Right atrium auricular region (tissue), 2 donors: Measurements from ENCODE around the gene ZNF783. TPM values are rescaled to one million over a fixed set of nuclear protein-coding genes. Genes with fewer than 3 reads are reported as not detected.
"Not testable (repeated sequence)": the region's sequence is repeated elsewhere in the genome, so short reads cannot be mapped to it uniquely, and the experiment has no call there.

ENCODE experiments used
- DNase-seq: peaks from one replicate; pipeline ENCODE4 v3.0.0-alpha.2; 2019; ENCODE audit warnings: low spot score
- H3K27ac ChIP-seq, 2 donors: fragments of 200-600 bp; sonication (generic); 1 replicate in 1 of 2; 2 replicates in 1 of 2; pipeline ENCODE4 v1.5.1; 2016 to 2019
- H3K27me3 ChIP-seq, 2 donors: fragments of 200-600 bp; sonication (generic); one replicate each; pipeline versions ENCODE4 v1.5.1 to v1.6.0; 2017 to 2019
- H3K36me3 ChIP-seq: fragments of 200-600 bp; sonication (generic); one replicate; pipeline ENCODE4 v1.5.1; 2016
- H3K4me1 ChIP-seq, 2 donors: fragments of 200-600 bp; sonication (generic); one replicate each; pipeline versions ENCODE4 v1.5.1 to v1.6.0; 2017 to 2019
- H3K4me3 ChIP-seq, 2 donors: fragments of 200-600 bp; sonication (generic); 1 replicate in 1 of 2; 2 replicates in 1 of 2; pipeline ENCODE4 v1.5.1; 2017 to 2019; ENCODE audit warnings: mild to moderate bottlenecking in 1 of 2, moderate library complexity in 1 of 2
- H3K9me3 ChIP-seq, 2 donors: fragments of 200-600 bp; sonication (generic); one replicate each; pipeline ENCODE4 v1.5.1; 2019
- CTCF ChIP-seq, 2 donors: fragments of 200-600 bp; sonication (generic); IDR thresholded peaks; one replicate each; pipeline ENCODE4 v1.5.1; 2019; ENCODE audit warnings: antibody characterized with exemption in 2 of 2
- total RNA-seq, 2 donors: library from RNA; depleted of rRNA; stranded (reverse); fragments of >200 nt; gene quantifications; one replicate each; pipeline ENCODE4 v1.1.0, GENCODE V29; 2016

Gene ZNF783
- total RNA-seq, 2 donors from 2014 or later, result 3.7 to 5.1 TPM

GRCh38 chr7:149245744-149246143 is 16.3 kb upstream of the ZNF783 start:
- DNase-seq, result no peak
- no peak overlapping the region for H3K4me3 ChIP-seq
- H3K4me1 ChIP-seq, result peaks cover 0 to 5% of the 10 kb centered on the region in 2 donors
- no peaks in the 10 kb centered on the region for H3K27me3 ChIP-seq
- peaks cover 8% of the 10 kb centered on the region for H3K36me3 ChIP-seq
- peaks cover 0 to 4% of the 10 kb centered on the region in 2 donors for H3K9me3 ChIP-seq
- no peak for TF ChIP-seq CTCF (IDR thresholded peaks at IDR 0.05)
- no peak overlapping the region for H3K27ac ChIP-seq

GRCh38 chr7:149248777-149249176 is 13.2 kb upstream of the ZNF783 start:
- Histone ChIP-seq H3K27me3 (no peaks in the 10 kb centered on the region), H3K9me3 (no peaks in the 10 kb centered on the region), H3K27ac (no peak overlapping the region), H3K36me3 (peaks cover 39% of the 10 kb centered on the region), H3K4me3 (no peak overlapping the region), H3K4me1 (no peaks in the 10 kb centered on the region)
- no peak for TF ChIP-seq CTCF (IDR thresholded peaks at IDR 0.05)
- no peak for DNase-seq

GRCh38 chr7:149250151-149250550 is 11.8 kb upstream of the ZNF783 start:
- H3K9me3 ChIP-seq, H3K27ac ChIP-seq, H3K4me1 ChIP-seq, H3K4me3 ChIP-seq, H3K27me3 ChIP-seq, DNase-seq: not testable (repeated sequence)
- H3K36me3 ChIP-seq, result peaks cover 52% of the 10 kb centered on the region

- not testable (repeated sequence) for H3K27ac ChIP-seq, H3K27me3 ChIP-seq, H3K4me1 ChIP-seq, H3K9me3 ChIP-seq, DNase-seq, H3K4me3 ChIP-seq
- H3K36me3 ChIP-seq, result peaks cover 60% of the 10 kb centered on the region
Measured at GRCh38 chr7:149251518-149251917, 10.5 kb upstream of the ZNF783 start.

- no peak overlapping the region for H3K27ac ChIP-seq
- TF ChIP-seq CTCF (IDR thresholded peaks at IDR 0.05), result no peak
- peaks cover 60% of the 10 kb centered on the region for H3K36me3 ChIP-seq
- no peaks in the 10 kb centered on the region for H3K4me1 ChIP-seq
- no peak overlapping the region for H3K4me3 ChIP-seq
- no peak for DNase-seq
- no peaks in the 10 kb centered on the region for H3K9me3 ChIP-seq
- no peaks in the 10 kb centered on the region for H3K27me3 ChIP-seq
Measured at GRCh38 chr7:149252378-149252777, 9.6 kb upstream of the ZNF783 start.

- Histone ChIP-seq H3K36me3 (peaks cover 60% of the 10 kb centered on the region), H3K27ac (no peak overlapping the region), H3K9me3 (no peaks in the 10 kb centered on the region), H3K4me3 (no peak overlapping the region), H3K27me3 (no peaks in the 10 kb centered on the region), H3K4me1 (no peaks in the 10 kb centered on the region)
- no peak for DNase-seq
- TF ChIP-seq CTCF (IDR thresholded peaks at IDR 0.05), result no peak
Measured at GRCh38 chr7:149253665-149254064, 8.3 kb upstream of the ZNF783 start.

GRCh38 chr7:149254181-149254858 is 7.7 kb upstream of the ZNF783 start:
- DNase-seq, result no peak
- Histone ChIP-seq H3K4me3 (no peak overlapping the region), H3K36me3 (peaks cover 60% of the 10 kb centered on the region), H3K27ac (no peak overlapping the region), H3K4me1 (no peaks in the 10 kb centered on the region), H3K27me3 (no peaks in the 10 kb centered on the region), H3K9me3 (no peaks in the 10 kb centered on the region)
- TF ChIP-seq CTCF (IDR thresholded peaks at IDR 0.05), result no peak
